GM12878 (cell line): ENCODE measurements around the gene GRIPAP1. TPM values are rescaled to one million over a fixed set of nuclear protein-coding genes. Genes with fewer than 3 reads are reported as not detected.

Experiments
- ATAC-seq: fragments of 200-7000 bp; cut with Tn5 transposase; 3 replicates; pipeline ENCODE4 v1.9.1; 2020; ENCODE audit warnings: mild to moderate bottlenecking, moderate library complexity
- BruUV-seq: library from RNA; stranded (reverse); fragments of 400-500 nt; replicated peaks from 2 replicates; lab custom pipeline; 2021; lab: Mats Ljungman, UMichigan
- CTCF ChIA-PET: fragments of 300-600 bp; sonication (Branson Sonifier 250); formaldehyde crosslinking; extraction: SDS; loops from one replicate; lab custom pipeline; 2021; ENCODE audit warnings: inconsistent platforms; lab: Yijun Ruan, JAX
- POLR2A ChIA-PET: fragments of 350-600 bp; formaldehyde crosslinking; extraction: SDS; loops from one replicate; lab custom pipeline; 2021; ENCODE audit warnings: inconsistent platforms; lab: Charles Lee
- RAD21 ChIA-PET: fragments of 300-600 bp; sonication (Branson Sonifier 250); formaldehyde crosslinking; loops from one replicate; lab custom pipeline; 2023; ENCODE audit warnings: antibody characterized with exemption; ENCODE audit not compliant: unreplicated experiment; lab: Charles Lee
- SMC1A ChIA-PET: fragments of 300-600 bp; sonication (Branson Sonifier 250); formaldehyde crosslinking; loops from one replicate; lab custom pipeline; 2023; ENCODE audit not compliant: unreplicated experiment, uncharacterized antibody; lab: Charles Lee
- DNase-seq: peaks from one replicate; pipeline ENCODE4 v3.0.0-alpha.2; 2011; ENCODE audit warnings: low read depth, low spot score
- FAIRE-seq: peaks from 3 replicates; lab custom pipeline; 2011; peaks lifted over from hg19 to GRCh38; lab: Jason Lieb, UNC
- H2AFZ ChIP-seq: 2 replicates; pipeline ENCODE4 v1.6.0; 2011; ENCODE audit warnings: low read depth, low read length, control low read depth; ENCODE audit not compliant: control insufficient read depth
- H3K27ac ChIP-seq: 2 replicates; pipeline ENCODE4 v1.5.1; 2011; ENCODE audit warnings: control low read depth; ENCODE audit not compliant: control insufficient read depth, insufficient read depth
- H3K27me3 ChIP-seq, 2 experiments: replicated peaks in 1 of 2; 2 replicates each; pipeline versions ENCODE4 v1.6.0 to v1.6.1; 2011; ENCODE audit warnings: low read length in 1 of 2; ENCODE audit not compliant: control insufficient read depth in 2 of 2, insufficient read depth in 2 of 2
- H3K36me3 ChIP-seq, 2 experiments: 2 replicates each; pipeline ENCODE4 v1.5.1; 2011; ENCODE audit warnings: low read length in 1 of 2; ENCODE audit not compliant: control insufficient read depth in 2 of 2, insufficient read depth in 2 of 2
- H3K4me1 ChIP-seq: 2 replicates; pipeline ENCODE4 v1.6.1; 2011; ENCODE audit warnings: mild to moderate bottlenecking, low read length, moderate library complexity, mixed read lengths; ENCODE audit not compliant: control insufficient read depth, insufficient read depth
- H3K4me2 ChIP-seq: 2 replicates; pipeline ENCODE4 v1.6.0; 2011; ENCODE audit warnings: control low read depth; ENCODE audit not compliant: control insufficient read depth, insufficient read depth
- H3K4me3 ChIP-seq: fragments of 200-600 bp; sonication (generic); 2 replicates; pipeline ENCODE4 v1.5.1; 2016
- H3K79me2 ChIP-seq: 2 replicates; pipeline ENCODE4 v1.6.0; 2011; ENCODE audit warnings: low read length; ENCODE audit not compliant: control insufficient read depth, insufficient read depth
- H3K9ac ChIP-seq: 2 replicates; pipeline ENCODE4 v1.8.0; 2011; ENCODE audit warnings: low read length, control low read depth, mixed read lengths; ENCODE audit not compliant: control insufficient read depth, insufficient read depth
- H3K9me3 ChIP-seq: replicated peaks from 3 replicates; pipeline ENCODE4 v1.5.1; 2011; ENCODE audit warnings: mild to moderate bottlenecking, low read length; ENCODE audit not compliant: control insufficient read depth, insufficient read depth
- H4K20me1 ChIP-seq: 2 replicates; pipeline ENCODE4 v1.6.0; 2011; ENCODE audit not compliant: control insufficient read depth, insufficient read depth
- CHD4 ChIP-seq: fragments of 200-600 bp; sonication (generic); IDR thresholded peaks from 2 replicates; pipeline ENCODE4 v1.6.1; 2016; ENCODE audit warnings: mild to moderate bottlenecking
- EED ChIP-seq: sonication (generic); IDR thresholded peaks from 2 replicates; pipeline ENCODE4 v1.6.1; 2016; ENCODE audit warnings: antibody characterized with exemption, low read depth
- IRF4 ChIP-seq: IDR thresholded peaks from 2 replicates; pipeline ENCODE4 v1.6.1; 2011; ENCODE audit warnings: low read depth, low read length
- MTA3 ChIP-seq: IDR thresholded peaks from 2 replicates; pipeline ENCODE4 v1.6.1; 2012; ENCODE audit warnings: low read length, inconsistent platforms, borderline replicate concordance
- RELA ChIP-seq: fragments of 450-650 bp; IDR thresholded peaks from 2 replicates; pipeline ENCODE4 v1.8.0; 2014; ENCODE audit warnings: borderline replicate concordance; ENCODE audit not compliant: partially characterized antibody
- SPI1 ChIP-seq: IDR thresholded peaks from 2 replicates; pipeline ENCODE4 v1.6.1; 2011; ENCODE audit warnings: low read depth, mild to moderate bottlenecking, low read length, moderate library complexity, borderline replicate concordance; ENCODE audit not compliant: insufficient read depth
- SRF ChIP-seq, 2 experiments: IDR thresholded peaks; 2 replicates each; pipeline ENCODE4 v1.6.1; 2011; ENCODE audit warnings: low read depth in 2 of 2, low read length in 2 of 2, mild to moderate bottlenecking in 1 of 2, moderate library complexity in 1 of 2
- STAT1 ChIP-seq: fragments of 450-650 bp; conservative IDR thresholded peaks from 2 replicates; pipeline ENCODE4 v1.6.1; 2014; ENCODE audit warnings: antibody characterized with exemption, mild to moderate bottlenecking
- TARDBP ChIP-seq: IDR thresholded peaks from 2 replicates; pipeline ENCODE4 v1.6.1; 2016; ENCODE audit warnings: borderline replicate concordance
- TCF12 ChIP-seq: IDR thresholded peaks from 2 replicates; pipeline ENCODE4 v1.6.1; 2011; ENCODE audit warnings: low read depth, mild to moderate bottlenecking, low read length
- WGBS: methylation state at CpG from one replicate; pipeline ENCODE4 v1.1.6; 2016; ENCODE audit warnings: low lambda C conversion rate; ENCODE audit not compliant: insufficient replicate concordance, insufficient coverage; ENCODE audit errors: missing lambda C conversion rate; 5-methylcytosine and 5-hydroxymethylcytosine counted together
- in situ Hi-C: fragments of 300-500 bp; cut with MboI; formaldehyde crosslinking; loops from 9 replicates; pipeline ENCODE4 v1.14.3; 2018; ENCODE audit warnings: mixed read lengths
- intact Hi-C: fragments of 100-400 bp; cut with micrococcal nuclease; formaldehyde crosslinking; loops from one replicate; pipeline ENCODE4 v1.14.2; 2022; ENCODE audit not compliant: unreplicated experiment
- polyA plus RNA-seq, 11 experiments: library from polyadenylated mRNA; depleted of rRNA in 4 of 11; unstranded in 6 of 11; stranded (reverse) in 5 of 11; fragments of >200 nt; fragmentation: Nextera tagmentation in 4 of 11; fragmentation: Illumina TruSeq in 1 of 11; extraction: Ambion mirVana in 4 of 11; extraction: Trizol in 1 of 11; gene quantifications; 1 replicate in 1 of 11; 2 replicates in 10 of 11; pipeline versions ENCODE4 v1.2.1 to v1.2.3, GENCODE V29; 2011 to 2016; ENCODE audit warnings: inconsistent platforms in 2 of 11, missing spikeins in 2 of 11, low read depth in 1 of 11
- total RNA-seq, 4 experiments: library from RNA; depleted of rRNA in 3 of 4; stranded (reverse); fragments of >200 nt in 3 of 4; fragmentation: Illumina TruSeq in 1 of 4; extraction: Trizol in 1 of 4; gene quantifications; 2 replicates each; pipeline versions ENCODE4 v1.2.1 to v1.2.3, GENCODE V29; 2013 to 2021
- TF ChIP-seq, protein P1 (sequence below): IDR thresholded peaks from 2 replicates; pipeline ENCODE4 v1.6.1; 2011; ENCODE audit warnings: borderline replicate concordance, low read depth, mild to moderate bottlenecking, moderate library complexity, mixed read lengths, low read length; ENCODE audit not compliant: insufficient read depth; ENCODE audit errors: extremely low read length
- TF ChIP-seq, protein P2 (sequence below): fragments of 450-650 bp; formaldehyde crosslinking; IDR thresholded peaks from 2 replicates; pipeline ENCODE4 v1.4.0; 2022; ENCODE audit warnings: mild to moderate bottlenecking, moderate library complexity

GRIPAP1 gene
- total and polyA plus RNA-seq, 10 of the 15 experiments (the other 5 are each of a cell fraction or from before 2014, with no cell fraction given) = 4.2 to 44.7 (median 25.8) TPM

GRCh38 chrX:48960291-48960690 lies 41.8 kb downstream of the GRIPAP1 start:
- Histone ChIP-seq H2AFZ (no peak overlapping the region), H4K20me1 (no peaks in the 10 kb centered on the region), H3K4me3 (no peak overlapping the region), H3K9me3 (no peaks in the 10 kb centered on the region; the same call in 2 of the 3 replicates), H3K27ac (no peak overlapping the region), H3K79me2 (peaks cover 19% of the 10 kb centered on the region), H3K4me1 (peaks cover 12% of the 10 kb centered on the region), H3K27me3 (no peaks in the 10 kb centered on the region), H3K9ac (no peak overlapping the region), H3K36me3 (no peaks in the 10 kb centered on the region), H3K4me2 (no peak overlapping the region)
- no peak for FAIRE-seq
- TF ChIP-seq, protein P1, sequence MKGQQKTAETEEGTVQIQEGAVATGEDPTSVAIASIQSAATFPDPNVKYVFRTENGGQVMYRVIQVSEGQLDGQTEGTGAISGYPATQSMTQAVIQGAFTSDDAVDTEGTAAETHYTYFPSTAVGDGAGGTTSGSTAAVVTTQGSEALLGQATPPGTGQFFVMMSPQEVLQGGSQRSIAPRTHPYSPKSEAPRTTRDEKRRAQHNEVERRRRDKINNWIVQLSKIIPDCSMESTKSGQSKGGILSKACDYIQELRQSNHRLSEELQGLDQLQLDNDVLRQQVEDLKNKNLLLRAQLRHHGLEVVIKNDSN = no peak
- 0 out of 2 replicates have a peak, but pooled peaks have one; percentile 26 for TF ChIP-seq EED
- TF ChIP-seq RELA = no peak
- TF ChIP-seq STAT1 = no peak
- 0 out of 2 replicates have a peak, but pooled peaks have one; percentile 23 for TF ChIP-seq TCF12
- TF ChIP-seq, protein P2, sequence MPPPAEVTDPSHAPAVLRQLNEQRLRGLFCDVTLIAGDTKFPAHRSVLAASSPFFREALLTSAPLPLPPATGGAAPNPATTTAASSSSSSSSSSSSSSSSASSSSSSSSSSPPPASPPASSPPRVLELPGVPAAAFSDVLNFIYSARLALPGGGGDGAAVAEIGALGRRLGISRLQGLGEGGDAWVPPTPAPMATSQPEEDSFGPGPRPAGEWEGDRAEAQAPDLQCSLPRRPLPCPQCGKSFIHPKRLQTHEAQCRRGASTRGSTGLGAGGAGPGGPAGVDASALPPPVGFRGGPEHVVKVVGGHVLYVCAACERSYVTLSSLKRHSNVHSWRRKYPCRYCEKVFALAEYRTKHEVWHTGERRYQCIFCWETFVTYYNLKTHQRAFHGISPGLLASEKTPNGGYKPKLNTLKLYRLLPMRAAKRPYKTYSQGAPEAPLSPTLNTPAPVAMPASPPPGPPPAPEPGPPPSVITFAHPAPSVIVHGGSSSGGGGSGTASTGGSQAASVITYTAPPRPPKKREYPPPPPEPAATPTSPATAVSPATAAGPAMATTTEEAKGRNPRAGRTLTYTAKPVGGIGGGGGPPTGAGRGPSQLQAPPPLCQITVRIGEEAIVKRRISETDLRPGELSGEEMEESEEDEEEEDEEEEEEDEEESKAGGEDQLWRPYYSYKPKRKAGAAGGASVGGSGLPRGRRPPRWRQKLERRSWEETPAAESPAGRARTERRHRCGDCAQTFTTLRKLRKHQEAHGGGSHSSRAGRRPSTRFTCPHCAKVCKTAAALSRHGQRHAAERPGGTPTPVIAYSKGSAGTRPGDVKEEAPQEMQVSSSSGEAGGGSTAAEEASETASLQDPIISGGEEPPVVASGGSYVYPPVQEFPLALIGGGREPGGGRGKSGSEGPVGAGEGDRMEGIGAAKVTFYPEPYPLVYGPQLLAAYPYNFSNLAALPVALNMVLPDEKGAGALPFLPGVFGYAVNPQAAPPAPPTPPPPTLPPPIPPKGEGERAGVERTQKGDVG (CRISPR knock-in tag) = no peak
- no peak for TF ChIP-seq MTA3
- peak; percentile 65; the same call in 1 of the 2 replicates for TF ChIP-seq IRF4
- TF ChIP-seq TARDBP = no peak
- TF ChIP-seq SRF (IDR thresholded peaks at IDR 0.05; ENCODE audit: low read depth in 2 of 2, low read length in 2 of 2) = no peak
- no peak for TF ChIP-seq CHD4
- TF ChIP-seq SPI1 = peak; percentile 87; the same call in 1 of the 2 replicates
- DNase-seq = no peak
- 64% methylated on average over 2 of the region's 2 CpGs for WGBS
- intact Hi-C loops (no loop called here), in situ Hi-C loops (no loop called here)
- ATAC-seq = no peak
- no TSS peak for BruUV-seq
- SMC1A ChIA-PET = interaction anchor here (0.6 to 1.0 kb wide), 2 partner anchors 23 to 332 kb away, joined by 3 read pairs; no protein-coding TSS in a partner anchor
- RAD21 ChIA-PET = no interaction called here
- CTCF ChIA-PET = interaction anchor here (1.5 kb wide), 1 partner anchor 12 kb away, joined by 4 read pairs; the partner anchor contains the start of gene KCND1
- POLR2A ChIA-PET = interaction anchor here (1.6 kb wide), 1 partner anchor 82 kb away, joined by 5 read pairs; no protein-coding TSS in a partner anchor
